ENCODE data around the gene CAPG. TPM values are rescaled to one million over a fixed set of nuclear protein-coding genes. Genes with fewer than 3 reads are reported as not detected.

Gene CAPG
- polyA plus RNA-seq, 1 donor from 2014 or later, result not detected

DNA sequence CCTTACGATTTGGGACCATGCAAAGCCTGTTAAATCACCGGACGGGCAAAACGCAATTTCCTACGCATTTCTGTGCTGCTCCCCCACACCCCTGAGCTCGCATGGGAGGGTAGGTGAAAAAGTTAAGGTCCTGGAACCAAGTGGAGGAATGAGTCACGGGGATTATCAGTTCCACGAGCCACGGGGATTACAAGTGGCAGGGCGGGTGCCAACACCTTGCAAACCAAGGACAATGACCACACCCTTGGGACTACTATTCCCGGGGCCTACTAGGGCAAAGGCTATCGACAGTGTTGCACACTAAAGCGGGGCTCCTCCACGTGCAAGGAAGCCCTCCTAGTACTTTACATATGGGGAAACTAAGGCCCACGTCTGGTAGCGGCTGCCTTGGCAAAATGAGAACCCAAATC, 56.3 kb downstream of the CAPG start:
- Histone ChIP-seq H3K9me3 (ENCODE audit: low read length) (no peaks in the 10 kb centered on the region), H3K27ac (ENCODE audit: low read length) (peak overlapping the region; percentile 46), H3K79me2 (replicated peaks; ENCODE audit: insufficient read depth, low read length) (peaks cover 4% of the 10 kb centered on the region), H3K9ac (ENCODE audit: low read length) (peak overlapping the region; percentile 77), H3K36me3 (ENCODE audit: insufficient read depth, low read length) (no peaks in the 10 kb centered on the region), H3K9me2 (ENCODE audit: insufficient read depth, low read length) (no peaks in the 10 kb centered on the region), H2AFZ (ENCODE audit: low read depth, low read length) (peak overlapping the region; percentile 29), H3K27me3 (ENCODE audit: insufficient read depth, low read depth, low read length) (no peaks in the 10 kb centered on the region), H3K4me3 (ENCODE audit: low read length) (peak overlapping the region; percentile 85), H3K4me2 (ENCODE audit: low read length) (peak overlapping the region; percentile 56), H4K20me1 (ENCODE audit: insufficient read depth) (no peaks in the 10 kb centered on the region), H3F3A (ENCODE audit: insufficient read depth, low read length, poor library complexity, severe bottlenecking) (no peaks in the 10 kb centered on the region)
- TF ChIP-seq, protein P1, sequence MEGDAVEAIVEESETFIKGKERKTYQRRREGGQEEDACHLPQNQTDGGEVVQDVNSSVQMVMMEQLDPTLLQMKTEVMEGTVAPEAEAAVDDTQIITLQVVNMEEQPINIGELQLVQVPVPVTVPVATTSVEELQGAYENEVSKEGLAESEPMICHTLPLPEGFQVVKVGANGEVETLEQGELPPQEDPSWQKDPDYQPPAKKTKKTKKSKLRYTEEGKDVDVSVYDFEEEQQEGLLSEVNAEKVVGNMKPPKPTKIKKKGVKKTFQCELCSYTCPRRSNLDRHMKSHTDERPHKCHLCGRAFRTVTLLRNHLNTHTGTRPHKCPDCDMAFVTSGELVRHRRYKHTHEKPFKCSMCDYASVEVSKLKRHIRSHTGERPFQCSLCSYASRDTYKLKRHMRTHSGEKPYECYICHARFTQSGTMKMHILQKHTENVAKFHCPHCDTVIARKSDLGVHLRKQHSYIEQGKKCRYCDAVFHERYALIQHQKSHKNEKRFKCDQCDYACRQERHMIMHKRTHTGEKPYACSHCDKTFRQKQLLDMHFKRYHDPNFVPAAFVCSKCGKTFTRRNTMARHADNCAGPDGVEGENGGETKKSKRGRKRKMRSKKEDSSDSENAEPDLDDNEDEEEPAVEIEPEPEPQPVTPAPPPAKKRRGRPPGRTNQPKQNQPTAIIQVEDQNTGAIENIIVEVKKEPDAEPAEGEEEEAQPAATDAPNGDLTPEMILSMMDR (IDR thresholded peaks at IDR 0.05; ENCODE audit: poor library complexity, severe bottlenecking), result no peak
- TF ChIP-seq TAF1 (IDR thresholded peaks at IDR 0.05; ENCODE audit: low read depth), result no peak
- no peak for TF ChIP-seq RAD21 (conservative IDR thresholded peaks at IDR 0.05)
- no peak for TF ChIP-seq EZH2 (IDR thresholded peaks at IDR 0.05; ENCODE audit: borderline replicate concordance, insufficient read depth, low read length, poor library complexity, severe bottlenecking)
- TF ChIP-seq POLR2AphosphoS5 (IDR thresholded peaks at IDR 0.05), result no peak
- no peak for TF ChIP-seq SMC3 (conservative IDR thresholded peaks at IDR 0.05; ENCODE audit: poor library complexity)
- TF ChIP-seq MXI1 (conservative IDR thresholded peaks at IDR 0.05; ENCODE audit: poor library complexity, severe bottlenecking), result no peak
- TF ChIP-seq EP300 (conservative IDR thresholded peaks at IDR 0.05; ENCODE audit: poor library complexity, severe bottlenecking), result no peak
- TF ChIP-seq, protein P2, sequence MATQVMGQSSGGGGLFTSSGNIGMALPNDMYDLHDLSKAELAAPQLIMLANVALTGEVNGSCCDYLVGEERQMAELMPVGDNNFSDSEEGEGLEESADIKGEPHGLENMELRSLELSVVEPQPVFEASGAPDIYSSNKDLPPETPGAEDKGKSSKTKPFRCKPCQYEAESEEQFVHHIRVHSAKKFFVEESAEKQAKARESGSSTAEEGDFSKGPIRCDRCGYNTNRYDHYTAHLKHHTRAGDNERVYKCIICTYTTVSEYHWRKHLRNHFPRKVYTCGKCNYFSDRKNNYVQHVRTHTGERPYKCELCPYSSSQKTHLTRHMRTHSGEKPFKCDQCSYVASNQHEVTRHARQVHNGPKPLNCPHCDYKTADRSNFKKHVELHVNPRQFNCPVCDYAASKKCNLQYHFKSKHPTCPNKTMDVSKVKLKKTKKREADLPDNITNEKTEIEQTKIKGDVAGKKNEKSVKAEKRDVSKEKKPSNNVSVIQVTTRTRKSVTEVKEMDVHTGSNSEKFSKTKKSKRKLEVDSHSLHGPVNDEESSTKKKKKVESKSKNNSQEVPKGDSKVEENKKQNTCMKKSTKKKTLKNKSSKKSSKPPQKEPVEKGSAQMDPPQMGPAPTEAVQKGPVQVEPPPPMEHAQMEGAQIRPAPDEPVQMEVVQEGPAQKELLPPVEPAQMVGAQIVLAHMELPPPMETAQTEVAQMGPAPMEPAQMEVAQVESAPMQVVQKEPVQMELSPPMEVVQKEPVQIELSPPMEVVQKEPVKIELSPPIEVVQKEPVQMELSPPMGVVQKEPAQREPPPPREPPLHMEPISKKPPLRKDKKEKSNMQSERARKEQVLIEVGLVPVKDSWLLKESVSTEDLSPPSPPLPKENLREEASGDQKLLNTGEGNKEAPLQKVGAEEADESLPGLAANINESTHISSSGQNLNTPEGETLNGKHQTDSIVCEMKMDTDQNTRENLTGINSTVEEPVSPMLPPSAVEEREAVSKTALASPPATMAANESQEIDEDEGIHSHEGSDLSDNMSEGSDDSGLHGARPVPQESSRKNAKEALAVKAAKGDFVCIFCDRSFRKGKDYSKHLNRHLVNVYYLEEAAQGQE (IDR thresholded peaks at IDR 0.05; ENCODE audit: borderline replicate concordance), result no peak

DNA sequence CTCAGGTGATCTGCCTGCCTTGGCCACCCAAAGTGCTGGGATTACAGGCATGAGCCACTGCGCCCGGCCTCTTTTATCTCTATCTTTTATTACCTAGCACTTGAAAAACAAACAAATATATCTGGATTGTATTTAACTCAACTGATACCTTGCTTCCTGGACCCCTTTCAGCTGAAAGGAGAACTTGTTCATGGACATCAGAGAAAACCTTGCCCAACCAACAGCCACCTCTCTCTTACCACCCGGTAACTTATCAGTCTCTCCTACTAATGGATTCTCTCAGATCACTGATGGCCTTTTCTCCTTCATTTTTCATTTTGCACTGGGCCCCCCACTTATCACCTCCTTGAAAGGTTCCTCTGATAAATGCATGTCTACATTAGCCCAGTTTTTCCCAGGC, 62.6 kb downstream of the CAPG start:
- no peak for TF ChIP-seq EP300 (conservative IDR thresholded peaks at IDR 0.05; ENCODE audit: poor library complexity, severe bottlenecking)
- TF ChIP-seq, protein P1 (IDR thresholded peaks at IDR 0.05; ENCODE audit: poor library complexity, severe bottlenecking), result no peak
- no peak for TF ChIP-seq RAD21 (conservative IDR thresholded peaks at IDR 0.05)
- TF ChIP-seq EZH2 (IDR thresholded peaks at IDR 0.05; ENCODE audit: borderline replicate concordance, insufficient read depth, low read length, poor library complexity, severe bottlenecking), result no peak
- TF ChIP-seq POLR2AphosphoS5 (IDR thresholded peaks at IDR 0.05), result no peak
- no peak for TF ChIP-seq SMC3 (conservative IDR thresholded peaks at IDR 0.05; ENCODE audit: poor library complexity)
- no peak for TF ChIP-seq MXI1 (conservative IDR thresholded peaks at IDR 0.05; ENCODE audit: poor library complexity, severe bottlenecking)
- TF ChIP-seq, protein P2 (IDR thresholded peaks at IDR 0.05; ENCODE audit: borderline replicate concordance), result no peak
- no peak for TF ChIP-seq TAF1 (IDR thresholded peaks at IDR 0.05; ENCODE audit: low read depth)
- Histone ChIP-seq H3K27ac (ENCODE audit: low read length) (no peak overlapping the region), H2AFZ (ENCODE audit: low read depth, low read length) (no peak overlapping the region), H3K4me3 (ENCODE audit: low read length) (no peak overlapping the region), H3K4me2 (ENCODE audit: low read length) (no peak overlapping the region), H3K27me3 (ENCODE audit: insufficient read depth, low read depth, low read length) (no peaks in the 10 kb centered on the region), H3K9me3 (ENCODE audit: low read length) (no peaks in the 10 kb centered on the region), H3K79me2 (replicated peaks; ENCODE audit: insufficient read depth, low read length) (no peaks in the 10 kb centered on the region), H3K9me2 (ENCODE audit: insufficient read depth, low read length) (no peaks in the 10 kb centered on the region), H4K20me1 (ENCODE audit: insufficient read depth) (no peaks in the 10 kb centered on the region), H3K36me3 (ENCODE audit: insufficient read depth, low read length) (no peaks in the 10 kb centered on the region), H3K9ac (ENCODE audit: low read length) (no peak overlapping the region), H3F3A (ENCODE audit: insufficient read depth, low read length, poor library complexity, severe bottlenecking) (no peaks in the 10 kb centered on the region)
